Stimulated activated CD8-positive, alpha-beta memory T cell treated with anti-CD3 and anti-CD28 coated beads, Interleukin-12 subunit alpha, Interleukin-12 subunit beta, amount 100 ng/mL, for 1 hour (primary cell): Measurements from ENCODE around the gene DHRSX.
"Not testable (repeated sequence)": the region's sequence is repeated elsewhere in the genome, so short reads cannot be mapped to it uniquely, and the experiment has no call there.

ENCODE experiments used
- DNase-seq: peaks from one replicate; pipeline ENCODE4 v3.0.0-alpha.2; 2020; ENCODE audit warnings: low read depth

The DHRSX gene

DNA sequence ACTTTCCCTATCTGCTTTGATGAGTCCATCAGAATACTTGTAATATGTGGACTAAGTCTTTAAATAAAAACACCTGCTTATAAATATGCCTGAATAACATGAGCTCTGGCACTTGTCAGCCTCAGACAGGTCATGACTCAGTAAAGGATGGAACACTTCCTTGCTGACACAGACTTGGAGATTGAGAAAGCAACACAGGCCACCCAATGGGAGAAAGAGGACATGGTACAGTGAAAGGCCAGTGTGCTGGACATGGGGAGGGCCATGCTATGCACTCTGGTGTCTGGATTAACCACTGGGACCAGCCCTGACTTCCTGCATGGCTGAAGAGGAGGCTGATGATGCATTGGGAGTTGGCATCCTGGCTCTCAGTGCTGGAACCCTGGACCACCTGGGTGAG is 149.5 kb downstream of the DHRSX start:
- DNase-seq = no peak

DNA sequence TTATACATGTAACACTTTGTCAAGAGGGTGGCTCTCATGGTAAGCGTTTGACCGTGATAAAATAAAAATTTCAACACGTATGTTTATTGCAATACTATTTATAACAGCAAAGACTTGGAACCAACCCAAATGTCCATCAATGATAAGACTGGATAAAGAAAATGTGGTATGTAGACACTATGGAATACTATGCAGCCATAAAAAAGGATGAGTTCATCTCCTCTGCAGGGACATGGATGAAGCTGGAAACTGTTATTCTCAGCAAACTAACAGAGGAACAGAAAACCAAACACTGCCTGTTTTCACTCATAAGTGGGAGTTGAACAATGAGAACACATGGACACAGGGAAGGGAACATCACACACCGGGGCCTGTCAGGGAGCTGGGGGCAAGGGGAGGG is 150.1 kb downstream of the DHRSX start:
- not testable (repeated sequence) for DNase-seq

DNA sequence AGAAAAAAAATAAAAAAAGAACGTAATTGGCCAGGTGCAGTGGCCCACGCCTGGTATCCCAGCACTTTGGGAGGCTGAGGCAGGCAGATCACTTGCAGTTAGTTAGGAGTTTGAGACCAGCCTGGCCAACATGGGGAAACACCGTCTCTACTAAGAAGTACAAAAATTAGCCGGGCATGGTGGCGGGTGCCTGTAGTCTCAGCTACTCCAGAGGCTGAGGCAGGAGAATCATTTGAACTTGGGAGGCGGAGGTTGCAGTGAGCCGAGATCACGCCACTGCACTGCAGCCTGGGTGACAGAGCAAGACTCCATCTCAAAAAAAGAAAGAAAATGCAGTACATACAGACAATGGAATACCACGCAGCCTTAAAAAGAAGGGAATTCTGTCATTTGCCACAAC is 150.7 kb downstream of the DHRSX start:
- not testable (repeated sequence) for DNase-seq

DNA sequence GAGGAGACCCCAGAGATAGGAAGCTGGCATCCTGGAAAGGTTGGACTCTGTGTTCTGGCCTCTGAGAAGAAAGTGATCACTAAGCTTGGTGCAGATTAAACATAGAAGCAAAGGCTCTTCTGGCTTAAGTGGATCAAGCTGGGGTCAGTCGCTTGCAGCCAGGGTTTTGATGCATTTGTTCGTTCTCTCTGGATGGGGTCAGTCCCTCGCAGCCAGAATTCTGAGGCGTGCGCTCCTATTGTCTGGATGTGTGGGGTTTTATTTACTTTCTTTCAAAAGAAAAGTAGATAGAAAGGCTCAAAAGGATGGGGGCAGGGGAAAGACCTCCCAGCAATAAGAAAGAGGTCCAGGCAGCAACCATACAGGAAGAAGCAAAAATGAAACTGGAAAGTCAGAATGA is 152.6 kb downstream of the DHRSX start:
- DNase-seq = no peak

DNA sequence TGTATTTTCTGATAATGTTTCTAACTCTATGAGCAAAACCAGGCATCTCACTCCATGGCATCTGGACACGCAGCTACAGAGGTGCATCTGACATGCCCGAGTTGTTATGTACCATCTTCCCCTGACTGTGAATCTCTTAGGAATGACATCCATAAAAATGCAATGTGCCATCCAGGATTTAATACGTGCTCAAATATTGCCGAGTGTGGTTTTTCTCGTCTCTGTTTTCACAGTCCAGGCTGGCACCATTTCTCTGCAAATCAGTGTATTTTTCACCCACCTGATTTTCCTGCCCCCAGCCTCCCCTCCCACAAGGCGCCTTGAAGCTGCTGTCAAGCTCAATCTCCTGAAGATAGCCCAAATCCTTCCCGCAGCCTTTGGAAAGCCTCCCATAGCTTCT is 154.6 kb downstream of the DHRSX start:
- DNase-seq = no peak

DNA sequence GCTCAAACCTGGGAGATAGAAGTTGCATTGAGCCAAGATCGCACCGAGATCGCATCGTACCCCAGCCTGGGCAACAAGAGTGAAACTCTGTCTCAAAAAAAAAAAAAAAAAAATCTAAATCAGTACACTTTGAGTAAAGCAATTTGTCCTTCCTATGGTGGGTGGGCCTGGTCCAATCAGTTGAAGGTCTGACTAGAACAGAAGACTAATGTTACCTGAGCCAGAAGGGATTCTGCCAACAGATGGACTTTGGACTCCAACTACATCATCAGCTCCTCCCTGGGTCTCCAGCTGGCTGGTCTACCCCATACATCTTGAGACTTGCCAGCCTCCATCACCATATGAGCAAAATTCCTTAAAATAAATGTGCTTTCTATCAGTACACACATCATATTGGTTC is 155.2 kb downstream of the DHRSX start:
- no peak for DNase-seq

DNA sequence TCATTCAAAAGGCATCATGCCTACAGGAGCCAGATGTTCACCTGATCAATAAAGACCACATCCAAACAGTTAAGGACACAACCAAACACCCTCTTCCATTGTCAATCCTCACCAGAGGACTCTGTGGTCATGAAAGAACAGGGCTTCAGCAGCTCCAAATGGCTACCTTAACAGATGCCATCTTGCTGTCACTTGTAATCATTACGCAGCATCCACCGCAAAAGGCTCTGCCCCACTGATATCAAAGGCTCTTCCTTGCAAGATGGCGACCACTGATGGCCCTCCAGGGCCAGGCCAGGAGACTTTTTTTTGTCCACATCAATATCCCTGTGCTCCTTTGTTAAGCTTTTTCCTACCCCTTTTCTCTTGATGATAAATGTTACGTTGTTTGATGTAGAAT is 157.4 kb downstream of the DHRSX start:
- no peak for DNase-seq

DNA sequence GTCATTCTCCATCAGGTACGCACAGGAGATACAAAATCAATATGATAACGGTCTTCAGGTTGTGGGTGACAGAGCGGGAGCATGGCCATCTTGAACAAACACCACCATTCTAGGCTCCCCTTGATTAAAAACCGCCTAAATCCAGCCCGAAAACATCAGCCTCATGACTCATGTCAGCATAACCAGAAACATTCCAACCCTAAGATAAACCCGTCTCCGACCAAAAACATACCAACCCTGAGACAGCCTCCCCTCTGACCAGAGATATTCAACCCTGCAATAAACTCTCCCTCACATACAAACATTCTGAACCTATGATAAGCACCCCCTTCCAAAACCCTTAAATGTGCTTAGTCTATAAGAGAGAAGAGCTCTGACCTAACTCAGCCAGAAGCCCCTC is 157.9 kb downstream of the DHRSX start:
- no peak for DNase-seq

DNA sequence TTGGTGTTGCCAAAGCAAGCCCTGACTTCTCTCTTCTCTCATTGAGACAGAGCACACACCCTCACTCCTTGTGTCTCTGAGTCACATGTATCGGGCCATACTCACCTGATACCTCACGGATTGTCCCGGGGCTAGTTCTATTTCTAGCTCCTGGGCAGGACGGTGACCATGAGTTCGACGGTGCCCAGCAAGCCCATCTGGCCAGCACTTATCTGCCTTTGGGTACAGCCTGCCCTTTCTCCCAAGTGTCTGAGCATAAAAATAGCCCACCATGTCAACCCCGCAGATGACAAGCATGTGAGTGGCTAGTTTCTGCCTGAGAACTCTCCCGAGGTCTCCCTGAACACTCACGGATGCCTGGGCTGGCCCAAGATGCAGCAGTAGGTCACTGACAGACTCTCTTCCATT is 158.5 kb downstream of the DHRSX start:
- no peak for DNase-seq

DNA sequence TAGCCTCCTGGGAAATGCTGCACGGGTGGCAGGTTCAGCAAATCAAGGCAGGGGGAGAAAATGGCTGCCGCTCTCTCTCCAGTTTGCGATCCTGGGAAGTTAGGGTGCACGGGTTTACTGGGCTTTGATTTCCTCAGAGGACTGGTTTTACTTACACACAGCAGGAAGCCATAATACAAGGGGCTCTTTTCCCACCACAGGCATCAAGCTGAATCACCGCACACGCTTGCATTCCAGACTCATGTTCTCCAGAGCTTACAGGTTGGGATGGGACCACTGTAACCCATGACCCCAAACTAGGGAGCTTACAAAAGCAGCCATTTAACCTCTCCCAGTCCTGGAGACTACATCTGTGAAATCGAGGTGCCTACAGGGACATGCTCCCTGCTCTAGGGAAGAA is 159.8 kb downstream of the DHRSX start:
- no peak for DNase-seq

DNA sequence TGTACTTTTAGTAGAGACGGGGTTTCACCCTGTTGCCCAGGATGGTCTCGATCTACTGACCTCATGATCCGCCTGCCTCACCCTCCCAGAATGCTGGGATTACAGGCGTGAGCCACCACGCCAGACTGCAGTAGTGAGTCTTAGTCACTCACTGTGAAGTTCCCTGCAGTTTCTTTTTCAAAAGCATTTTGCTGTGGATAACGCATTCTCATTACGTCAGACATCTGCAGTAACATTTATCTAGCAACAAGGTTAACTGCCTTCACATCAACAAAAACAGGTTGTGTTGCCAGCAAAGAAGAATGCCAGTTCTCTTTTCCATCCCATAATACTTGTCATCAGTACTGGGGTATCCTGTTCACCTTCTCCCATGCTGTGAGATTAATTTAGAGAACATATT is 164.6 kb downstream of the DHRSX start:
- DNase-seq = no peak

DNA sequence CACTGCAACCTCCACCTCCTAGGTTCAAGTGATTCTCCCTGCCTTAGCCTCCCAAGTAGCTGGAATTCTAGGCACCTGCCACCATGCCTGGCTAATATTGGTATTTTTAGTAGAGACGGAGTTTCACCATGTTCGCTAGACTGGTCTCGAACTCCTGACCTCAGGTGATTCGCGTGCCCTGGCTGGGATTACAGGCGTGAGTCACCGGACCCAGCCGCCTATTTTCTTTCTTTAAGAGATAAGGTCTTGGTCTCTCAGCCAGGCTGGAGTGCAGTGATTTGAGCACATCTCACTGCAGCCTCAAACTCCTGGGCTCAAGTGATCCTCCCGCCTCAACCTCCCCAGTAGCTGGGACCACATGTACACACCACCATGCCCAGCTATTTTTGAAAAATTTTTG is 166.5 kb downstream of the DHRSX start:
- no peak for DNase-seq

DNA sequence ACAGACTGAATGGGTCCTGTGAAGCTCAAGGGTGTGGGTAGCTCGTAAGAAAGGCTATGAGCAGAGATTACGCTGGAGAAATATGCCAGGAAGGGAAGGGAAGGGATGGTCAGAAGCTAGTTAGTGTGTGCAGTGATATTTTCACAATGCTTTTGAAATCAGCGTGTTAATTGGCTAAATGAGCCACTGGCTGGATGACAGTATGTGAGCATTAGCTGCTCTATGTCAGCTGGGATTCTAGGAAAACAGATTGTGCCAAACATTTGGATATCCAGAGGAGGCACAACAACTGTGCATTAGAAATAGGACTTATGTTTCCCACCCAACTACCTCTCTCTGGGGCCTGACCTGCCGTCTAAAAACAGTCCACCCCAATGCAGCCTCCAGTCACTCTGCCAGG is 168.5 kb downstream of the DHRSX start:
- DNase-seq = no peak

DNA sequence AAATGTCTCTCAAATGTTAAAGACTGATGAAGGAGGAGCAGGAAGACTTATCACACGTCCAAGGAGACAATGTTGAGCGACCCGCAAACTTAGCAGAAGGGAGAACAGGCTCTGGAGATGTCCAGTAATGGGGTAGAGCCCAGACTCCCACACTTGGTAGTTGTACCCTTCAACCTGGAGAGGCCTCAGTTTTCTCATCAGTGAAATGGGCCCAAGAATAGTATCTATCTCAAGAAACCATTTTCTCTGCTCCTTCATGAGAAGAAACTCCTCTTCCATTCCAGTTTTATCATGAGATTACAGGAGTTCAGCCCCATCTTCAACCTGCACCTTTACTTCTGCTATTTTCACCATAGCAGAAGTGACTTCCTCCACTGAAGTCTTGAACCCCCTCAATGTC is 169.9 kb downstream of the DHRSX start:
- no peak for DNase-seq

DNA sequence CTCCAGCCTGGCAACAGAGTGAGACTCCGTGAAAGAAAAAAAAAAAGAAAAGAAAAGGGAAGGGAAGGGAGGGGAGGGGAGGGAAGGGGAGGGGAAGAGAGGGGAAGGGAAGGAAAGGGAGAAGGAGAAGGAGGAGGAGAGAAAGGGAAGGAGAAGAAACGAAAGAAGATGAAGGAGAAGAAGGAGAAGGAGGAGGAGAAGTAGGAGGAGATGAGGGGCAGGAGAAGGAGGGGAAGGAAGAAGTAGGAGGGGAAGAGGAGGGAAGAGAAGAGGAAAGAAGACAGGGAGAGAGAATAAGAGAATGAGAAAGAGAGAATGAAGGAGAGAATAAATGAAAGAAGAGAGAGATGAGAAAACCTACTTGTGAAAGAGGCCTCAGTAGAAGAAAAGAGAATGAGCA is 170.3 kb downstream of the DHRSX start:
- no peak for DNase-seq

DNA sequence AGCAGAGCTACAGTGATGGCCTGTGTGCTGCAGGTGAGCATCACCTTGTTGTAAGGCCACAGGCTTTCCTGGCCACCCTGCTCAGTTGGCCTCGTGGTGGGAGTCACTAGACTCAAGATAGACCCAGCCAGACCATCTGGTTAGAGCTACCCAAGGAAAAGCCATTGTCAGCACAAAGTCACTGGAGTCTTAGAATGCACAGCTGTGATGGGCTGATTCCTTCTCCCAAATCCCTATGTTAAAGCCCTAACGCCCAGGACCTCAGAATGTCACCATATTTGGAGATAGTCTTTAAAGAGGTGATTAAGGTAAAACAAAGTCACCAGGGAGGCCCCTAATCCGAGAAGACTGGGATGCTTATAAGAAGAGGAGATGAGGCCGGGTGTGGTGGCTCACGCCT is 173.4 kb downstream of the DHRSX start:
- DNase-seq = no peak

DNA sequence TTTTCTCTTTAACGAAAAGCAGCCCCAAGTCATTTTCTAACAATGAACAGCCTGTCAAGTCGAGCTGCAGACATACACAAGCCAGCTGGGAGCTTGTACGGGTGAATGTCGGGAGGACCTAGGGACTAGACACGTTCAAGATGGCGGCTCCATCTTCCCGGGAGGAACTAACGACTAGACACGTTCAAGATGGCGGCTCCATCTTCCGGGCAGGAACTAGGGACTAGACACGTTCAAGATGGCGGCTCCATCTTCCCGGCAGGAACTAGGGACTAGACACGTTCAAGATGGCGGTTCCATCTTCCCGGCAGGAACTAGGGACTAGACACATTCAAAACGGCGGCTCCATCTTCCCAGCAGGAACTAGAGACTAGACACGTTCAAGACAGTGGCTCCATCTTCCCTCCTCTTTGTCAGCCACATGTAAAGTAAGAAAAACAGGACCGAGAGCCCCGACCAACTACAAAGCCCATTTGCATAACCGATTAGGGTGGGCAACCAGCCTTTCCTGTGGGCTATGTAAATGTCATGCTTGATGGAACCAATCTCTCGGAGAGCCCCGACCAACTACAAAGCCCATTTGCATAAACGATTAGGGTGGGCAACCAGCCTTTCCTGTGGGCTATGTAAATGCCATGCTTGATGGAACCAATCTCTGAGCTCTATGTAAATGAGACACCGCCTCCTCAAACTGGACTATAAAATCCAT is 175.5 kb downstream of the DHRSX start:
- DNase-seq = no peak

DNA sequence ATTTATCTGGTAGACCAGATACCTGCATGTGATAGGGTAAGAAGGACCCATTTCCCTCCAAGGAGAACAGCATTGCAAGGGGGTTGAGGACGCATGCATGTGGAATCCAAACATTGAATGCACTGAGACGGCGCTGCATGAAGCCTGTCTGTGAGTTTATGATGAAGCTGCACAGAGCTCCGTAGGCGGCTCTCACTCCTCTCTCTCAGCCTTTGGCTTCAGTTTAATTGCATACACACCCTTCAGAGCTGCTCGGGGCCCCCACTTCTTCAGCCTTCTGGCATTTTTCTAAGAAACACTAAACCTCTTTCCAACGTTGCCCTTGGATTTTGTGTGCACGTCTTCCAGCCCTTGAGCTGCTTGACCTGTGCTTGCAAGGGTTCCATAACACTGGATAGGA is 176.6 kb downstream of the DHRSX start:
- no peak for DNase-seq

DNA sequence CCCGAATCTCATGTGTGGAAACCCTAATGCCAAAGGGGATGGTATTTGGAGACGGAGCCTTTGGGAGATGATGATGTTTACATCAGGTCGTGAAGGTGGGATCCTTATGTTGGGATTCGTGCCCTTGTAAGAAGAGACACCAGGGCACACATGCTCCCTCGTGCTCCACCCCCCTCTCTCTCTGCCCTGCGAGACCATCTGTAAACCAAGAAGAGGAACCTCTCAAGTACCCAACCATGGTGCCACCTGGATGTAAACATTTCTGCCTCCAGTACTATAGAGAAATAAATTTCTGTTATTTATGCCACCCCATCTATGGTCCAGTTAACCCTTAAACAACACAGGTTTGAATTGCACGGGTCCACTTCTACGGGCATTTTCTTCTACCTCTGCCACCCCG is 179.4 kb downstream of the DHRSX start:
- DNase-seq = no peak

DNA sequence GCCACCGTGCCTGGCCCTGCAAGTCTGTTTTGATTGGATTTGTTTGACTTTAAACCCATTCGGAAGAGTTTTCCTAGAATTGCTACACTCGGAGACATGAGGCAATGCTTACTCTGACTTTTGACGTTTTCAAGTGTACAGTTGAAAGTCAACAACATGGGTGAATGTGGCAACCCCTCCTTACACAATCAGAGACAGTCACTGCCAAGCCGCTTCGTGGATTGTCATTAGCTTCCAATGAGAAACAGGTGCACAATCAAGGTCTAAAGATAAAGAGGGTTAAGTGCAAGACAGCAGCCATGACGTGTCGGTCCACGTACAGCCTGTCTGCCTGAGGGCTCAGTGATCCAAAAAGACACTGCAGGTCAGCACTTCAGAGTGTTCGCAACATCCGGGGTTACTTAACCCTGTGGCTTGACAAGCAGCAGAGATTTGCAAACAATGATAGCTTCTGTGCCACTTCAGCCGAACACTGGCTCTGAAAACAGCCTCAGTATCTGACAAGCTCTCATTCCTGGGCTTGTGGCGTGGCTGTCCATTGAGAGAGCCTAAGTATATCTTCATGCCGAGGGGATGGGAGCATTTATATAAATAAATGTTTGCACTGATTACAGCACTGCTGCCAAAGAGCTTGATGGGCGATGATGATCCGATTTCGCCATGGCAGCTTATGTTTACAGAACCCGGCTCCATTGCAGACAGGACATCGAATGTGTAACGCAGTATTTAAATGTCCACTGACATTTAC is 180.0 kb downstream of the DHRSX start:
- no peak for DNase-seq

DNA sequence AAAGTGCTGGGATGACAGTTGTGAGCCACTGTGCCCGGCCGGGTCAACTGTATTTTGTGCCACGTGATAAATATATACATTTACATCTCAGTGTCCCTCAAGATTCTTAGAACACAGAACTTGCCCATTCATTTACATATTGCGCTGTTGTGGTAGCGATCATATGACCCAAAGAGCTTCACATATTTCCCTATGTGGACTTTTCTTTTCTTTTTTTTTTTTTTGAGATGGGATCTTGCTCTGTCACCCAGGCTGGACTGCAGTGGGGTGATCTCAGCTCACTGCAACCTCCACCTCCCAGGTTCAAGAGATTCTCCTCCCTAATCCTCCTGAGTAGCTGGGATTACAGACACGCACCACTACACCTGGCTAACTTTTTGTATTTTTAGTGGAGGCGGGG is 180.7 kb downstream of the DHRSX start:
- DNase-seq = no peak

DNA sequence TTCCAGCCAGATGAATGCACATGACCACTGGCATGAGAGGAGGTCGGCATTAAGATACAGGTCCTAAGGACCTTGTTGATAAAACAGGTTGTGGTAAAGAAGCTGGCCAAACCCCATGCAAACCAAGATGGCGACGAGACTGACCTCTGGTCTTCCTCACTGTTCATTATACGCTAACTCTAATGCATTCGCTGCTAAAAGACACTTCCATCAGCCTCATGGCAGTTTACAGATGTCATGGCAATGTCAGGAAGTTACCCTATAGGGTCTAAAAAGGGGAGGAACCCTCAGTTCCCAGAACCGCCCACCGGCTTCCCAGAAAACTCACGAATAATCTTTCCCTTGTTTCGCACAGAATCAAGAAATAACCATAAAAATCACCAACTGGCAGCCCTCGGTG is 182.4 kb downstream of the DHRSX start:
- DNase-seq = no peak

DNA sequence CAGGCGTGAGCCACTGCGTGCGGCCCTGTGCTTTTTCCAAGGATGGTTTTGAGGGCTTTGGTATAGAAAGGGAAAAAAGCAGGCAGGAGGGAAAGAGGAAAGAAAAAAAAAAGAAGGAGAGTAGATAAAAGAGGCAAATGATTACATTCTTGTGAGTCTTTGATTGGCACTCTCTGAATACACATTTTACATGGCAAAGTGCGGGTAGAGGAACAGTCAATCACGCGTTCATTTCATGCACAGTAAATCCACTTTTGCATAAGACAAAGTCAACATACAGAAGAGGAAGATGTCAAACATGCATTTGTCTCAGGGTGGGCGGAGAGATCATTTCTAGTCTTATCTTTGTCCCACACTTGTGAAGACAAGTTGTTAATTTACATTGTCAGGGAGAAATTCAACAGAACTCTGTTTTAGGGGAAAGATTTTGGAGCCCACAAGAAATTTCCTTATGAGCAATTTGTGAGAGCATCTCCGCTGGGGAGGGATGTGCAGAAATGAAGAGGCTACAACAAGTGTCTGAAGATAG is 183.2 kb downstream of the DHRSX start:
- no peak for DNase-seq

DNA sequence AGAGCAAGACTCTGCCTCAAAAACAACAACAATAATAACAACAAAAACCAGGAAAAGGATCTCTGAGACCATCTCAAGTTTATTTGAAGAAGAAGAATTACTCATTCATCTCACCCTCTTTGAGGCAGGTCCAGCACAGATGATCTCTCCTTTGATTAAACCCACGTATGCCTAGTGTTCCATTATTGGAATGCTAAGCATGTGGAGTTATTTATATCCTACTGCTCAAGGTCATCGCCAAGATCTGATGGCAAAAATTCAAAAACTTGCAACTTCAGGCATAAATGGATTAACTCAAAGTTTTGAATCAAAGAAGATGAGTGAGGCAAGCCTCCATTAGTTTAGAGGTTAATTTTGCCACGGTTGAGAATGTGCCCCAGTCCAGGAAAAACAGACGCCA is 184.2 kb downstream of the DHRSX start:
- DNase-seq = no peak
